AG10803 (cell line): Measurements from ENCODE around the gene MBP.

Experiments
- DNase-seq: peaks from one replicate; pipeline ENCODE4 v3.0.0; 2010; ENCODE audit warnings: low read depth
- H3K4me3 ChIP-seq: 2 replicates; pipeline ENCODE4 v1.5.1; 2011; ENCODE audit warnings: mild to moderate bottlenecking, low read length, control low read depth
- TF ChIP-seq, protein P1 (sequence below): conservative IDR thresholded peaks from 2 replicates; pipeline ENCODE4 v1.5.1; 2011; ENCODE audit warnings: mild to moderate bottlenecking, low read length, control low read depth, inconsistent platforms

The MBP gene

GRCh38 chr18:77092104-77093066 is 40.2 kb downstream of the MBP start:
- TF ChIP-seq, protein P1, sequence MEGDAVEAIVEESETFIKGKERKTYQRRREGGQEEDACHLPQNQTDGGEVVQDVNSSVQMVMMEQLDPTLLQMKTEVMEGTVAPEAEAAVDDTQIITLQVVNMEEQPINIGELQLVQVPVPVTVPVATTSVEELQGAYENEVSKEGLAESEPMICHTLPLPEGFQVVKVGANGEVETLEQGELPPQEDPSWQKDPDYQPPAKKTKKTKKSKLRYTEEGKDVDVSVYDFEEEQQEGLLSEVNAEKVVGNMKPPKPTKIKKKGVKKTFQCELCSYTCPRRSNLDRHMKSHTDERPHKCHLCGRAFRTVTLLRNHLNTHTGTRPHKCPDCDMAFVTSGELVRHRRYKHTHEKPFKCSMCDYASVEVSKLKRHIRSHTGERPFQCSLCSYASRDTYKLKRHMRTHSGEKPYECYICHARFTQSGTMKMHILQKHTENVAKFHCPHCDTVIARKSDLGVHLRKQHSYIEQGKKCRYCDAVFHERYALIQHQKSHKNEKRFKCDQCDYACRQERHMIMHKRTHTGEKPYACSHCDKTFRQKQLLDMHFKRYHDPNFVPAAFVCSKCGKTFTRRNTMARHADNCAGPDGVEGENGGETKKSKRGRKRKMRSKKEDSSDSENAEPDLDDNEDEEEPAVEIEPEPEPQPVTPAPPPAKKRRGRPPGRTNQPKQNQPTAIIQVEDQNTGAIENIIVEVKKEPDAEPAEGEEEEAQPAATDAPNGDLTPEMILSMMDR = no peak
- DNase-seq = no peak
- H3K4me3 ChIP-seq = no peak overlapping the region

GRCh38 chr18:77091366-77091765 is 41.2 kb downstream of the MBP start:
- no peak for DNase-seq
- TF ChIP-seq, protein P1 = no peak
- no peak overlapping the region for H3K4me3 ChIP-seq

- DNase-seq = no peak
- no peak overlapping the region for H3K4me3 ChIP-seq
- TF ChIP-seq, protein P1 = no peak
These were observed 41.9 kb downstream of the MBP start for GRCh38 chr18:77090546-77091174.

DNA sequence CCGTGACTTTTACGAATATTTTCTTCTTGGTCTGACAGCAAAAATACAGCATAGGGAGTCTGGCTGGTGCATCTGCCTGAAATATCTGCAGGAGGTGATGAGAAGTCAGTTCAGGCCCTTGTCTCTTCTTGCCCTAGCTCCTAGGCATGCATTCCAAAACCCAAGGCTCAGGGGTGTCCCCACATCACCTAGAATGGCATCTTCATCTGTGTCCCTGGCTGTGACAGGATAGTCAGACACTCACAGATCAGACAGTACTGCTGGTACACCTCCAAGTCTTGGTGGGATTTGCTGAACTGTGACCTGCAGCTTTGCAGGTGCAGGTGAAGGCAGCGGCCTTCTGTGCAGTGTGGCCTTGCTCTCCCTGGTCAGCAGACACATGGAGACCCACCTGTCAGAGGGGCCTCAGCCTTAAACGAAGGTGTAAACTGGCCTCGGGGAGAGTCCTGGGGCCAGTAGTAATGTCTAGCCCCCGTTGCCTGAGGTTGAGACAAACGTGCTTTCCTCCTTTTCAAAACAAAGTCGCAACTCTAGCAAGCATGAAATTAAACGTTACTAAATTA is 42.8 kb downstream of the MBP start:
- H3K4me3 ChIP-seq = no peak overlapping the region
- no peak for DNase-seq
- TF ChIP-seq, protein P1 = no peak

- no peak for DNase-seq
- TF ChIP-seq, protein P1 = no peak
- H3K4me3 ChIP-seq = no peak overlapping the region
These were observed 43.4 kb downstream of the MBP start for GRCh38 chr18:77088963-77089722.

DNA sequence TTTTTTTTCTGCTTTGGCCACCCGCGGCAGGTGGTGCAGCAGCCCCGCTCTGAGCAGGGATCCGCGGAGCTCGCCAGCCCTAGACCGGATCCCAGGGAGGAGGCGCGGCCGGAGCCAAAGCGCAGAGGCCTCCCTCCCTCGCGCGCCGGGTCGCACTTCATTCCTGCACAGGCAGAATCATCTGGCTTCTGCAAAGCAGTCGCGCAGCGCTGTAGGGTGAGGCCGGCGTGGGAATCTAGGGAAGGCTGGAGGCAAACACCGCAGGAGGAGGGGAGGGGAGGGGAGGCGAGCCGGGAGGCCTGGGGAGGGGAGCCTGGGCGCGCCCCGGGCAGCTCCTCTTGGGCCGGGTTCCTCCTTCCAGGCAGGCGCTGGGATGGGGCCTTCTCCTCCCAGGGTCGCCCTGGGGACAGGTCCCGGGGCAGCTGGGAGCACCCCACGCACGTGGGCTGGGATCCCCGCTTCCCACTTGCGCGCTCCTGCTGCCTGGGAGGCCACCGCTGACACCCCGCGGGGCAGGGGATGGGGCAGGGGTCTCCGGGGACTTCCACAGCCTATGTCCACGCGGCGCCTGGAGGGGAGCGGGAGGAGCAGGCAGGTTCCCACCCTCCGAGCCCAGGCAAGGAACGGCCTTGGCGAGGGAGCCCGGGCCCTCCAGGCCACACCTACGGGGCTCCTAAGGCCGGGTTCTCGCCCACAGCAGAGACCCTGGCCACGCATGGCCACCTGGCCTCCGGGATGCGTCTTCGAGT is 45.0 kb downstream of the MBP start:
- DNase-seq = peak; percentile 62
- TF ChIP-seq, protein P1 = no peak; the same call in 1 of the 2 replicates
- H3K4me3 ChIP-seq = peak overlapping the region; percentile 50
